22Rv1 (cell line): ENCODE data around the gene SLC25A28.

Source experiments
- CTCF ChIP-seq: fragments of 450-650 bp; IDR thresholded peaks from 2 replicates; pipeline ENCODE4 v1.5.1; 2017; ENCODE audit warnings: mild to moderate bottlenecking
- ZFX ChIP-seq: fragments of 450-650 bp; IDR thresholded peaks from 2 replicates; pipeline ENCODE4 v1.6.1; 2017; ENCODE audit warnings: antibody characterized with exemption, borderline replicate concordance

DNA sequence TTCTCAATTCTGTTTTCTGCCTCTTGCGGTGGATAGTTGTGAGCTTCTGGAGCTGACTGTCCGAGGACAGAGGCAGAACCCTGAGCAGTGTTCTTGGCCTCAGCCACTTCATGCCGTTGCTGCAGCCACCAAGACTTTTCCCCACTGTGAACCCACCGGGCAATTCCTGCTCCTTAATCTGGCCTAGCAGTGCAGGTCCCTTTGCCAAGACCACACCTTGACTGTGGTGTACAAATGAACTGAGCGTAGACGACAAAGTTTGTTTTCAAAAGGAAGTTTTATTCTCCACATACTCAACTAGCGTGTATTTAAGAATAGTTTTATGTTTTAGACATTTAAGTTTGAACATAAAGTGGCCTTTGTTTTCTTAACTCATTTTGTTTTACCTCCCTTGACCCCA is 29.4 kb downstream of the SLC25A28 start:
- TF ChIP-seq CTCF (no peak), ZFX (no peak)
